Cardiac muscle cell (in vitro differentiated cells and primary cell): Measurements from ENCODE around the gene GRK1. TPM values are rescaled to one million over a fixed set of nuclear protein-coding genes. Genes with fewer than 3 reads are reported as not detected.

Source experiments
- DNase-seq, 2 donors: peaks; one replicate each; pipeline versions ENCODE4 v3.0.0 to v3.0.0-alpha.2; 2010 to 2017; ENCODE audit warnings: low read depth in 1 of 2, low spot score in 1 of 2
- H3K27ac ChIP-seq: fragments of 200-600 bp; sonication (generic); 2 replicates; pipeline ENCODE4 v1.5.1; 2016
- H3K27me3 ChIP-seq: fragments of 200-600 bp; sonication (generic); 2 replicates; pipeline ENCODE4 v1.6.0; 2016; ENCODE audit warnings: control low read depth
- H3K36me3 ChIP-seq: fragments of 200-600 bp; sonication (generic); 2 replicates; pipeline ENCODE4 v1.5.1; 2016; ENCODE audit warnings: control low read depth
- H3K4me1 ChIP-seq: fragments of 200-600 bp; sonication (generic); 2 replicates; pipeline ENCODE4 v1.8.1; 2017; ENCODE audit warnings: low read depth, mild to moderate bottlenecking, mixed run types
- H3K4me3 ChIP-seq: fragments of 200-600 bp; sonication (generic); 2 replicates; pipeline ENCODE4 v1.5.1; 2016; ENCODE audit warnings: mild to moderate bottlenecking
- H3K9me3 ChIP-seq: fragments of 200-600 bp; sonication (generic); 2 replicates; pipeline ENCODE4 v1.5.1; 2017; ENCODE audit warnings: low read depth, mild to moderate bottlenecking, control low read depth
- CTCF ChIP-seq: IDR thresholded peaks from 2 replicates; pipeline ENCODE4 v1.5.1; 2012; ENCODE audit warnings: low read depth, mild to moderate bottlenecking, low read length
- polyA plus RNA-seq: library from polyadenylated mRNA; unstranded; fragments of >200 nt; fragmentation: Nextera tagmentation; extraction: Ambion mirVana; gene quantifications from 2 replicates; pipeline ENCODE4 v1.2.1, GENCODE V29; 2016
- total RNA-seq: library from RNA; depleted of rRNA; stranded (reverse); fragments of >200 nt; gene quantifications from 2 replicates; pipeline ENCODE4 v1.2.3, GENCODE V29; 2016

The GRK1 gene
- total and polyA plus RNA-seq, 2 experiments from 2014 or later: 0.13 to 0.21 TPM

GRCh38 chr13:113729187-113730019 lies 62.4 kb downstream of the GRK1 start:
- Histone ChIP-seq H3K4me1 (peaks cover 2% of the 10 kb centered on the region), H3K9me3 (no peaks in the 10 kb centered on the region), H3K4me3 (no peak overlapping the region), H3K27me3 (no peaks in the 10 kb centered on the region), H3K36me3 (no peaks in the 10 kb centered on the region), H3K27ac (no peak overlapping the region)
- no peak for TF ChIP-seq CTCF
- no peak for DNase-seq

DNA sequence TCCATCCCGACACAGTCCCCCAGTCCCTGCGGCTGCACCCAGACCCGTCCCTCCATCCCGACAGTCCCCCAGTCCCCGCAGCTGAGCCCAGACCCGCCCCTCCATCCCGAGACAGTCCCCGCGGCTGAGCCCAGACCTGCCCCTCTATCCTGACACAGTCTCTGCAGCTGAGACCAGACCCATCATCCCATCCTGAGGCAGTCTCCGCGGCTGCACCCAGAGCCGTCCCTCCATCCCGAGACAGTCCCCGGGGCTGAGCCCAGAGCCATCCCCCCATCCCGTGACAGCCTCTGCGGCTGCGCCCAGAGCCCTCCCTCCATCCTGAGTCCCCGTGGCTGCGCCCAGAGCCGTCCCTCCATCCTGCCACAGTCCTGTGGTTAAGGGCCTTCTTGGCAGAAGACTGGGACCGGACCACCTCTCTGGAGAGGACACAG lies 63.3 kb downstream of the GRK1 start:
- H3K4me1 ChIP-seq: no peaks in the 10 kb centered on the region
- H3K9me3 ChIP-seq: no peaks in the 10 kb centered on the region
- no peak overlapping the region for H3K27ac ChIP-seq
- no peak for TF ChIP-seq CTCF
- H3K36me3 ChIP-seq: no peaks in the 10 kb centered on the region
- no peak overlapping the region for H3K4me3 ChIP-seq
- no peaks in the 10 kb centered on the region for H3K27me3 ChIP-seq
- no peak for DNase-seq

DNA sequence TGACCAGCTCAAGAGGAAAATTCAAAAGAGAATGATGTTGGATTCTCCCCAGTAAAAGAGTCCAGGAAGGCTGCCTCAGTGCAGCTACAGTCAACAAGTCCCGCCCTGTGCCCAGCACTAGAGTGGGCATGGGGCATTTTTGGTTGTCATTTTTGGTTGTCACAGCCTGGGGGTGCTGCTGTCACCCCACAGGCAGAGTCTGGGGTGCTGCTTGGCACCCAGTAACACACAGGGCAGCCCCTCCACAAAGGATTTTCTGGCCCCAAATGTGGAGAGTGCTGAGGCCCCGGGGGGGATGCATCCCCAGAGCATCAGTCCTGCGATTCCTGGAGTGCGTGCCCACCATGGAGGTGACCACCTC lies 63.8 kb downstream of the GRK1 start:
- H3K36me3 ChIP-seq: no peaks in the 10 kb centered on the region
- DNase-seq: no peak
- H3K27ac ChIP-seq: no peak overlapping the region
- H3K9me3 ChIP-seq: no peaks in the 10 kb centered on the region
- H3K4me1 ChIP-seq: no peaks in the 10 kb centered on the region
- H3K27me3 ChIP-seq: no peaks in the 10 kb centered on the region
- TF ChIP-seq CTCF: no peak
- no peak overlapping the region for H3K4me3 ChIP-seq

GRCh38 chr13:113731192-113732175 lies 64.5 kb downstream of the GRK1 start:
- Histone ChIP-seq H3K36me3 (no peaks in the 10 kb centered on the region), H3K27me3 (no peaks in the 10 kb centered on the region), H3K4me3 (no peak overlapping the region), H3K9me3 (no peaks in the 10 kb centered on the region), H3K27ac (no peak overlapping the region), H3K4me1 (no peaks in the 10 kb centered on the region)
- DNase-seq: no peak
- TF ChIP-seq CTCF: no peak

DNA sequence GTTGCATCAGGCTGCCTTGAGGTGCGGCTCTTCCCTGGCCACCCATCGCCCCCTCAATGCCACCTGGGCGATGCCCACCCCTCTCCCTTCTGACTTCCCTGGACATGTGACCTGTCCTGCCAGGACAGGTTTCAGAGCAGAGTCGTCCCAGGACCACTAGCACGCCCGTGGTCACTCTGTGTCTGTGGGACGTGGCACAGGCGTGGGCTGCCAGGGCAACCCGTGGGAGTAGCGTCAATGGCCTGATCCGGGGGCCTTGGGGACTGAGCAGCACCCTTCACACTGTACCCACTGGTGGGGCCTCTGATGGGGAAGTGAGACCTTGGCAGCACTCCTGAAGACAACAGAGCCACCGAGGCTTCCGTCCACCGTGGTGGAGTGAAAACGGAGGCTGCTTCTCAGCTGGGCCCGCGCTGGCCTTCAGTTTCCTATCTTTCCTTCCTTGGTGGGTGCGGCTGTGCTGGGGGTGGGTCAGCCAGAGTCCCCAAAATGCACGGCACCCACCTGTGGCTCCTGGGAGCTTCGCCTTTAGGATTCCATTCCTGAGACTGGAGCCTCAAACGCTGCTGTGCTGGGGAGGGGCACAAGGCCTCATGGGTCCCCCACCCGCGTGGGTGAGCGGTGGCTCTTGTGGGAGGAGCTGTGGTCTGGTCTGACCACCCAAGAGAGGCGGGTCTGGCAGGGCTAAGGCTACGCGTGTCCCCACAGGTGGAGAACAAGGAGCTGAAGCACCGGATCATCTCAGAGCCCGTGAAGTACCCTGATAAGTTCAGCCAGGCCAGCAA lies 65.3 kb downstream of the GRK1 start:
- Histone ChIP-seq H3K36me3 (no peaks in the 10 kb centered on the region), H3K27ac (no peak overlapping the region), H3K4me1 (no peaks in the 10 kb centered on the region), H3K27me3 (no peaks in the 10 kb centered on the region), H3K4me3 (no peak overlapping the region), H3K9me3 (no peaks in the 10 kb centered on the region)
- TF ChIP-seq CTCF: no peak
- DNase-seq: no peak
